ENCODE data around the gene PITX3.
"Not testable (repeated sequence)": the region's sequence is repeated elsewhere in the genome, so short reads cannot be mapped to it uniquely, and the experiment has no call there.

The PITX3 gene

DNA sequence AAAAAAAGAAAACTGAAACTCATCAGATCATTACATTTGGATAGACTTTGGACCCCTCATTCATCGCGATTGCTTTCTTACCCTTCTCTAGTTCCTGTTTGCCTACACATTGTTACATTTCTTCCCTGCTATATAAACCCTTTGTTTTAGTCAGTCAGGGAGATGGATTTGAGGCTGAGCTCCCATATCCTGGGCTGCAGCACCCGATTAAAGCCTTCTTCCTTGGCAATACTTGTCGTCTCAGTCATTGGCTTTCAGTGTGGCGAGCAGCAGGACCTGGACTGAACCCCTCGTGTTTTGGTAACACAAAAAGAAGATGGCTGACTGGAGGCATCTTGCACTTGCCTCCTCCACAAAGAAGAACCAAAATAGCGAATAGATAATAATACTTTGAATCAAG, 49.4 kb downstream of the PITX3 start:
- Histone ChIP-seq H3K9me3 (ENCODE audit: low read length) (no peaks in the 10 kb centered on the region), H3K27me3 (ENCODE audit: insufficient read depth, low read length) (no peaks in the 10 kb centered on the region), H3K79me2 (ENCODE audit: insufficient read depth, low read length) (no peaks in the 10 kb centered on the region), H2AFZ (ENCODE audit: low read length) (no peak overlapping the region), H3F3A (ENCODE audit: insufficient read depth, low read length) (no peaks in the 10 kb centered on the region), H3K4me2 (ENCODE audit: low read length) (no peak overlapping the region), H3K4me3 (ENCODE audit: low read depth, low read length, poor library complexity, severe bottlenecking) (no peak overlapping the region), H4K20me1 (ENCODE audit: insufficient read depth, low read length) (no peaks in the 10 kb centered on the region), H3K9ac (ENCODE audit: low read length) (no peak overlapping the region), H3K4me1 (ENCODE audit: insufficient read depth, low read length, severe bottlenecking) (no peaks in the 10 kb centered on the region), H3K27ac (ENCODE audit: low read depth, low read length, poor library complexity, severe bottlenecking) (no peak overlapping the region), H3K9me2 (ENCODE audit: low read depth, low read length) (no peaks in the 10 kb centered on the region), H3K36me3 (ENCODE audit: insufficient read depth, low read length) (no peaks in the 10 kb centered on the region)
- TF ChIP-seq EZH2 (IDR thresholded peaks at IDR 0.05; ENCODE audit: borderline replicate concordance, low read length) = no peak
- TF ChIP-seq, protein P1, sequence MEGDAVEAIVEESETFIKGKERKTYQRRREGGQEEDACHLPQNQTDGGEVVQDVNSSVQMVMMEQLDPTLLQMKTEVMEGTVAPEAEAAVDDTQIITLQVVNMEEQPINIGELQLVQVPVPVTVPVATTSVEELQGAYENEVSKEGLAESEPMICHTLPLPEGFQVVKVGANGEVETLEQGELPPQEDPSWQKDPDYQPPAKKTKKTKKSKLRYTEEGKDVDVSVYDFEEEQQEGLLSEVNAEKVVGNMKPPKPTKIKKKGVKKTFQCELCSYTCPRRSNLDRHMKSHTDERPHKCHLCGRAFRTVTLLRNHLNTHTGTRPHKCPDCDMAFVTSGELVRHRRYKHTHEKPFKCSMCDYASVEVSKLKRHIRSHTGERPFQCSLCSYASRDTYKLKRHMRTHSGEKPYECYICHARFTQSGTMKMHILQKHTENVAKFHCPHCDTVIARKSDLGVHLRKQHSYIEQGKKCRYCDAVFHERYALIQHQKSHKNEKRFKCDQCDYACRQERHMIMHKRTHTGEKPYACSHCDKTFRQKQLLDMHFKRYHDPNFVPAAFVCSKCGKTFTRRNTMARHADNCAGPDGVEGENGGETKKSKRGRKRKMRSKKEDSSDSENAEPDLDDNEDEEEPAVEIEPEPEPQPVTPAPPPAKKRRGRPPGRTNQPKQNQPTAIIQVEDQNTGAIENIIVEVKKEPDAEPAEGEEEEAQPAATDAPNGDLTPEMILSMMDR (IDR thresholded peaks at IDR 0.05; ENCODE audit: low read length) = no peak

DNA sequence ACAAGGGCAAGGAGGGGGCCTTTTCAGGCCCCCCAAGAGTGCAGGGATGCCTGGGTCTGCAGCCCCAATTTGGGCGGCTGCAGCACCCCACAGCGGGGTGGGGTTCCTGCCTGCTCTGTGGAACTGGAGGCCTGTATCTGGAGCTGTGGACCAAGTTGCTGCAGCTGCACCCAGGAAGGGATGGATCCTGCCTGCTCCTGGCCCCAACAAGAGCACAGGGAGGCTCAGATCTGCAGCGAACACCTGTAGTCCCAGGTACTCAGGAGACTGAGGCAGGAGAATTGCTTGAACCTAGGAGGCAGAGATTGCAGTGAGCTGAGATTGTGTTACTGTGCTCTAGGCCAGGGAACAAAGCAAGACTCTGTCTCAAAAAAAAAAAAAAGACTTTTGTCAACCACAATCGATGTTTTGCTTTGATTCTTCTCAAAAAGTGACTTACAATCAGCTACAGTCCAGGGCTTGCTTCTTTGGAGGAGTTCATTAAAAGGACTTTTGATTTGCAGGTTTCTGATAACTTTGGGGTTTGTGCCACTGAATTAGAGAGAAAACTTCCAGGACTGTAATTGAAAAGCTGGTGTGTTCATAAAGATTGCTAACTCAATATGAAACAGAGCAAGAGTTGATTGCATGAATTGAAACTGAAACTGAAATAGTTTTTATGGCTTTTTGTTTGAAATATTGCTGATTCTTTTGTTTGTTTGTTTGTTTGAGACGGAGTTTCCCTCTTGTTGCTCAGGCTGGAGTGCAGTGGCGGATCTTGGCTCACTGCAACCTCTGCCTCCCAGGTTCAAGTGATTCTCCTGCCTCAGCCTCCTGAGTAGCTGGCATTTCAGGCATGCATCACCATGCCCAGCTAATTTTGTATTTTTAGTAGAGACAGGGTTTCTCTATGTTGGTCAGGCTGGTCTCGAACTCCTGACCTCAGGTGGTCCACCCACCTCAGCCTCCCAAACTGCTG, 52.1 kb downstream of the PITX3 start:
- H3K9me2 ChIP-seq (ENCODE audit: low read depth, low read length); H3K4me3 ChIP-seq (ENCODE audit: low read depth, low read length, poor library complexity, severe bottlenecking); H3K9ac ChIP-seq (ENCODE audit: low read length); H3K9me3 ChIP-seq (ENCODE audit: low read length); H4K20me1 ChIP-seq (ENCODE audit: insufficient read depth, low read length); H3K4me2 ChIP-seq (ENCODE audit: low read length); H3K27me3 ChIP-seq (ENCODE audit: insufficient read depth, low read length); H3K27ac ChIP-seq (ENCODE audit: low read depth, low read length, poor library complexity, severe bottlenecking); H2AFZ ChIP-seq (ENCODE audit: low read length); H3K79me2 ChIP-seq (ENCODE audit: insufficient read depth, low read length); H3K36me3 ChIP-seq (ENCODE audit: insufficient read depth, low read length); H3K4me1 ChIP-seq (ENCODE audit: insufficient read depth, low read length, severe bottlenecking); H3F3A ChIP-seq (ENCODE audit: insufficient read depth, low read length): not testable (repeated sequence)

DNA sequence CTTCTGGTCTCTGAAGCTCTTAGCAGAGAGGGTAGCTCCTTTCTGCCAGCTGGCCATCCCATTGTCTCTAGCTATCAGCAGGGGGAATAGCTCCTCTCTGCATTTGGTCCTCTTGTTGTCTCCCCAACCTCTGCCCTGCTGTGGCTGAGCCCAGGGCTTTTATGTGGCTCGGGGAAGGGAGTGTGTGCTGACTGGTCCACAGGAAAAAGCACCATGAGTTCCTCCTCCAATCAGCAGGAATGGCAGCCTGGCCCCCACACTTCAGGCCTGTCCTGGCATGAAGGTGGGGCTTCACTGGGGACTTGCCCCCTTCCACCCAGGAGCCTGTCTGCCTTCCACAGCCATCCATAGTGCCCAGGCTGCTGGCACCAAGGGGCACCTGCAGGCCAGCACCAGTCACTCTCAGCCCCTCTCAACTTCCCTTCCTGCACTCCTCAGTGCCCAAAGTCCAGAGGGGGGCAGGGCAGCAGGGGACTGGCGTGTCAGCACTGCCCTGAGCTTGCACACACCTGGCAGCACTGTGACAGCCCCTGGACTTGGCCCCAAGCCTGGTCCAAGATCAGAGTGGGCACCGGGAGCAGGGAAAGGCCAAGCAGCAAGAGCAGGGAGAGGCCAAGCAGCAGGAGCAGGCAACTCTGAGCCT, 52.9 kb downstream of the PITX3 start:
- no peaks in the 10 kb centered on the region for H3K9me2 ChIP-seq (ENCODE audit: low read depth, low read length)
- no peak overlapping the region for H3K4me3 ChIP-seq (ENCODE audit: low read depth, low read length, poor library complexity, severe bottlenecking)

More for the DNA sequence above, 52.9 kb downstream of the PITX3 start:
- TF ChIP-seq, protein P1 (IDR thresholded peaks at IDR 0.05; ENCODE audit: low read length) = no peak
- TF ChIP-seq EZH2 (IDR thresholded peaks at IDR 0.05; ENCODE audit: borderline replicate concordance, low read length) = no peak
- Histone ChIP-seq H3K4me2 (ENCODE audit: low read length) (no peak overlapping the region), H3K4me1 (ENCODE audit: insufficient read depth, low read length, severe bottlenecking) (no peaks in the 10 kb centered on the region), H3K79me2 (ENCODE audit: insufficient read depth, low read length) (no peaks in the 10 kb centered on the region), H3K9ac (ENCODE audit: low read length) (no peak overlapping the region), H2AFZ (ENCODE audit: low read length) (no peak overlapping the region), H3F3A (ENCODE audit: insufficient read depth, low read length) (no peaks in the 10 kb centered on the region), H3K9me3 (ENCODE audit: low read length) (no peaks in the 10 kb centered on the region), H3K27me3 (ENCODE audit: insufficient read depth, low read length) (no peaks in the 10 kb centered on the region), H3K27ac (ENCODE audit: low read depth, low read length, poor library complexity, severe bottlenecking) (no peak overlapping the region), H4K20me1 (ENCODE audit: insufficient read depth, low read length) (no peaks in the 10 kb centered on the region), H3K36me3 (ENCODE audit: insufficient read depth, low read length) (no peaks in the 10 kb centered on the region)
